Fibroblast of peridontal ligament (primary cell): Measurements from ENCODE around the gene VGLL4.
"Not testable (repeated sequence)": the region's sequence is repeated elsewhere in the genome, so short reads cannot be mapped to it uniquely, and the experiment has no call there.

Source experiments
- DNase-seq: peaks from one replicate; pipeline ENCODE4 v3.0.0-alpha.2; 2010; ENCODE audit errors: extremely low read depth

Gene VGLL4

GRCh38 chr3:11534011-11534792 lies 109.5 kb downstream of the VGLL4 start:
- DNase-seq, result no peak

- DNase-seq, result peak; percentile 90
Measured at GRCh38 chr3:11532931-11533391, 110.8 kb downstream of the VGLL4 start.

GRCh38 chr3:11530153-11530721 lies 113.5 kb downstream of the VGLL4 start:
- peak; percentile 93 for DNase-seq

GRCh38 chr3:11529281-11529680 lies 114.4 kb downstream of the VGLL4 start:
- no peak for DNase-seq

GRCh38 chr3:11526121-11526520 lies 117.6 kb downstream of the VGLL4 start:
- not testable (repeated sequence) for DNase-seq

- DNase-seq, result no peak
Measured at GRCh38 chr3:11523572-11524101, 120.1 kb downstream of the VGLL4 start.

GRCh38 chr3:11522953-11523571 lies 120.7 kb downstream of the VGLL4 start:
- no peak for DNase-seq

GRCh38 chr3:11522398-11522715 lies 121.4 kb downstream of the VGLL4 start:
- DNase-seq, result no peak

- no peak for DNase-seq
Measured at GRCh38 chr3:11521167-11521566, 122.5 kb downstream of the VGLL4 start.

- no peak for DNase-seq
Measured at GRCh38 chr3:11517601-11518000, 126.1 kb downstream of the VGLL4 start.

GRCh38 chr3:11514191-11514821 lies 129.4 kb downstream of the VGLL4 start:
- peak; percentile 88 for DNase-seq

GRCh38 chr3:11513817-11514135 lies 129.9 kb downstream of the VGLL4 start:
- DNase-seq, result no peak

GRCh38 chr3:11513125-11513816 lies 130.4 kb downstream of the VGLL4 start:
- DNase-seq, result not testable (repeated sequence)

GRCh38 chr3:11511606-11512005 lies 132.1 kb downstream of the VGLL4 start:
- DNase-seq, result not testable (repeated sequence)

GRCh38 chr3:11510356-11510755 lies 133.4 kb downstream of the VGLL4 start:
- no peak for DNase-seq

GRCh38 chr3:11510001-11510340 lies 133.7 kb downstream of the VGLL4 start:
- DNase-seq, result no peak

GRCh38 chr3:11509173-11510000 lies 134.3 kb downstream of the VGLL4 start:
- DNase-seq, result peak; percentile 97

GRCh38 chr3:11508346-11509172 lies 135.2 kb downstream of the VGLL4 start:
- DNase-seq, result no peak

- DNase-seq, result peak; percentile 27
Measured at GRCh38 chr3:11507719-11508118, 136.0 kb downstream of the VGLL4 start.
